Measurements from ENCODE around the gene GABRB1.

Gene GABRB1

DNA sequence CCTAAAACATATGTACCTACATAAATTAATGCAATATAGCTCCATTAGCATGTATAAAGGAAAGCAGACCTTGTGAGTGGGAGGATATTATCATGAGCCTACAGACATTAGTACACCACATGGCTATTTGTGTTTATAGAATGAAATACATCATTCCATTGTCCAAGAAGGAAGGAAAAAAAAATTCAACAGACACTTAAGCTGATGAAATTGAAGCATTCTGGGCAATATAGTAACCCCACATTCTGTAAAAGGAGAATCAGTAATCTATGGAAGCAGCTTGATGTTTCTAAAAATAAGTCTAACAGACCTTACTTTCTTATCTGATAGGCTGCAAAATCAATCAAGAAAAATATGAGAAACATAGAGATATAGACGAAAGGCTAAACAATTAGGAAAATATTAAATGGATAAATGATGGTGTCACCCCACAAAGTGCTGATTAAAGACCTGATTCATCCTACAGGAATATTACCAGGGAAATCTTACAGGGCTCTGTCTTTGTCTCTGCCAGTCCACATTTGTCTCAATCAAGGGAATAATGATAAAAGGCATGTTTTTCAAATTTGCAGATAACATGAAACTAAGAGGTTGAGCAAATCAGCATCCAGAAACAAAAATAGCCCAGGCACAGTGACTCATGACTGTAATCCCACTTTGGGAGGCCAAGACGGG lies 355.3 kb downstream of the GABRB1 start:
- DNase-seq (ENCODE audit: low read depth in 2 of 2) = no peak

DNA sequence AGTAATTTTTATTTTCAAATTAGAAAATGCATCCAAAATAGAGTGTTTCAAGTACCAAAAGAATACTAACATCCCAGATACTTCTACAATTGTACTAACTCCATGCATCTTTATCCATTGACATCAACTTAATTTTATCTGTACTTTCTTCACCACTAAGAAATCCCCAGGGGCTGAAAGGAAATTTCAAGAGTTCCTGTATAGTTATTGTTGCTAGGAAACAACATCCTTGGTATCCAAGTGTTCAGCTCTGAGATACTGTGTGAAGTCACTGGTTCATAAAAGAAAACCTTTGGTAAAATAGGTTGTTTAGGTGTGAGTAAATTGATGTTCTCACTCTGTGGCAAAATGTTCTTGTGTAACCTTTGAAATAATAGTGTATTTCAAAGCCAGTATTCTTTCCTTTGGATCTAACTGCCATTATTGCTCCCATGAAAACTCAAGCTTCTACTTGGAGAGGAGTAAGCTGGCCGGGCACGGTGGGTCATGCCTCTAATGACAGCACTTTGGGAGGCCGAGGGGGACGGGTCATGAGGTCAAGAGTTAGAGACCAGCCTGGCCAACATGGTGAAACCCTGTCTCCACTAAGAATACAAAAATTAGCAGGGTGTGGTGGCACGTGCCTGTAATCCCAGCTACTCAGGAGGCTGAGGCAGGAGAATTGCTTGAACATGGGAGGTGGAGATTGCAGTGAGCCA lies 359.2 kb downstream of the GABRB1 start:
- DNase-seq (ENCODE audit: low read depth in 2 of 2) = no peak

DNA sequence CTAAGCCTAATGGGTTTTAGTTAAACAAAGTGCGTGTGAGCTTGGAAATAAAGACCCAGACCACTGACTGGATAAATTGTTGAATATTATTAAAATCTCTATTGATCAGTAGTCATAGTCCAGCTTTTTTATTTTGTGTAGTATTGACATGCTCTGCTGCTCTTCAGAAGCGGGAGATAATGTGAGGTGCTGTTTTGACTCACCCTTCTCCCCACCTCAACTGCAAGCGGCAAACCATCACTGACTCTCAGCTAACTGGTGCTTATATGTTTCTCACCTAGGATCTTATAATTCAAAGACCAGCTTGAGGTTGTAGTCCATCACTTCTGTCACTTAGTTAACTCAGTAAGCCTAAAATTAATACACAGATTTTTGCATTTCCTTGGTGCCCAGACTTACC lies 359.9 kb downstream of the GABRB1 start:
- no peak for DNase-seq (ENCODE audit: low read depth in 2 of 2)

DNA sequence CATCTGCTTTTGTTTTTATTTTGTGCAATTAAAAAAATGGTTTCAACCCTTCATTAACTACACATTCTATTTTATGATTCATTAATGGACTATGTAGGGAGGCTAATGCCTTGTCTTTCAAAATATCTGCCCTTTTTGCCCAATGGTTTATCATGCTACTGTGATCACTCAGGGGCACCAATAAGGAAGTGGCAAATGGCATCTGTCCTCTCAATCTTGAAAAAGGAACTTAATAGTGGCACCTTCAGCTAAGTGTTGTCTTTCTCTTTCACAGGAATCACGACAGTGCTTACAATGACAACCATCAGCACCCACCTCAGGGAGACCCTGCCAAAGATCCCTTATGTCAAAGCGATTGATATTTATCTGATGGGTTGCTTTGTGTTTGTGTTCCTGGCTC lies 375.0 kb downstream of the GABRB1 start:
- no peak for DNase-seq (ENCODE audit: low read depth in 2 of 2)

DNA sequence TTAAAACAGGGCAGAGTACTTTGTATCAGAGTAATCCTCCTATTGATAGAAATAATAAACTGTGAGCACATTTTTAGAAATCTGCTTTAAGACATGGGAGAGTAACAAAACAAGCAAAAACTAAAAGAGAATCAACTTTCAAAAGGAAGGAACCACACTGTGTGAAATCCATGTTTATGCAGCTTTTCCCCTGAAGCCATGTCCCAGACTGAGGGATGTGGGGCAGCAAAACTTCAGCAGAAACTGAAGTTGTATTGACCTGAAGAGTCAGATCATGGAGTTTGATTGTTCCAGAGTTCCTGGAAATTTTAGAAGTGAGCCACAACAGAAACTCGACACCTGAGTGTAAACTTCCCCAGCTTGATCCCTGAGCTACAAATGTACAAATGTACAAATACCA lies 378.9 kb downstream of the GABRB1 start:
- DNase-seq (ENCODE audit: low read depth in 2 of 2) = no peak

DNA sequence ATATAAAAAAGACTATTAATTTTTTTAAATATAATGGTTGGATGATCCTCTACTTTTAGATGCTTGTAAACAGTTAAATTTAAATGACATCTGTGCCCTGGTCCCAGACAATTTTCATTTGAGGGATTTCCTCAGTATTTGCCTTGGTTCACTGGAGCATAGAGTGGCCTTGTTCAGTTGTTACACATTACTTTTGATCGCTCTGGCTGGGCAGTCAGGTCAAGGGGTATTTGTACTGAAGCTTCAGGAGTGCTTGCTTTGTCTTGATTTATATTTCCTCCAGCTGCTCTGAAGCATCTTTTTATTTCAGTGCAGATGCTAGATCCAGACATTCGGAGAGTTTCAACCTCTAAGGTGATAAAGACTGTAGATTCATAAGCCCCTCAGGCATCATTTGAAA lies 382.2 kb downstream of the GABRB1 start:
- no peak for DNase-seq (ENCODE audit: low read depth in 2 of 2)

DNA sequence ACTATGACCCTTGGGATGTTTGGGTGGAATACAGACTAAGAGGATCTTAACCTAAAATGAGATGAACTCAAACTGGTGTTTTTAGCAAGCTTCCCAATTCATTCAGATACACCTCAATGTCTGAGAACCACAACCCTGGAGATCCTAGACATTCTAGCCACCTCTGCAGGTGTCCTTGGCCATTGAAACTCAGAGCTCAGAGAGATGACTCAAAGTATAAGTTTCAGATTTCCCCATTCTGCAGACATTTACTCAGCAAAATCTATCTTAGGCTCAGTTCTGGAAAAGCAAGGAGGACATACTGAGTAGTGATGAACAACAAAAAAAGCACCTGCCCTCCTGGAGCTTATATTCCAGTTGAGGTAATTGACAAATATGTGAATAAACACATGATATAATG lies 384.4 kb downstream of the GABRB1 start:
- no peak for DNase-seq (ENCODE audit: low read depth in 2 of 2)

DNA sequence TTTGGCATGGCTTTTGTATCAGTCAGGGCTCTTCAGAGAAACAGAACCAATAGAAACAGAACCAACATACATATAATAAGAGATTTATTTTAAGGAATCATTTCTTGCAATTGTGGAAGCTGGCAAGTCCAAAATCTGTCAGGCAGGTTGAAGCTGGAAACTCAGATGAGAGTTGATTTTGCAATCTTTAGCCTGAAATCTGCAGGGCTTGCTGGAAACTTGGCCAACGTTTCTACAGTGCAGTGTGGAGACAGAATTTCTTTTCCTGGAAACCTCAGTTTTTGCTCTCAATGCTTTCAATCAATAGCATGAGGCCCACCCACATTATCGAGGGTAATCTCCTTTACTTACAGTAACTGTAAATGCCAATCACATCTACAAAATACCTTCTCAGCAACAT lies 386.8 kb downstream of the GABRB1 start:
- no peak for DNase-seq (ENCODE audit: low read depth in 2 of 2)

DNA sequence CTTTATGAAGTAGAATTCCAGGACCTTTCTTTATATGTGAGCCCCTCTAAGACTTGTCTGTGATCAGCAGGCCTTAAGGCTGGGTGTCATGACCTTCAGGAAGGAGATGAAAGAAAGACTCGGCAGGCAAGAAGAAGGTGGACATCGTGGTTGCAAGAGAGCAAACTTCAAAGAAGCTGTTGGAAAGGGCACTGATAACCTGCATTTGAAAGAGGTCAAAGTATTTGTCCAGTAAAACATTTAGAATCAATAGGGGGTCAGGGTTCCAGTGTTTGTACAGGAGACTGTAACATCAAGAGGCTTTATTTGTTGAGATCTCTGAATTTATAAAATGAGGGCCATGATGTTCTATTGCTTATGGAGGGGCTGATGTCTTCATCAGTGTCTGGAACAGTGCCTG lies 387.9 kb downstream of the GABRB1 start:
- no peak for DNase-seq (ENCODE audit: low read depth in 2 of 2)

DNA sequence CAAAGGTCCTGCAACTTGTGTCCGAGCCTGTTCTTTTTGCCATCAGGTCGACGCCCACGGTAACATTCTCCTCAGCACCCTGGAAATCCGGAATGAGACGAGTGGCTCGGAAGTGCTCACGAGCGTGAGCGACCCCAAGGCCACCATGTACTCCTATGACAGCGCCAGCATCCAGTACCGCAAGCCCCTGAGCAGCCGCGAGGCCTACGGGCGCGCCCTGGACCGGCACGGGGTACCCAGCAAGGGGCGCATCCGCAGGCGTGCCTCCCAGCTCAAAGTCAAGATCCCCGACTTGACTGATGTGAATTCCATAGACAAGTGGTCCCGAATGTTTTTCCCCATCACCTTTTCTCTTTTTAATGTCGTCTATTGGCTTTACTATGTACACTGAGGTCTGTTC lies 394.3 kb downstream of the GABRB1 start:
- DNase-seq (ENCODE audit: low read depth in 2 of 2) = no peak

DNA sequence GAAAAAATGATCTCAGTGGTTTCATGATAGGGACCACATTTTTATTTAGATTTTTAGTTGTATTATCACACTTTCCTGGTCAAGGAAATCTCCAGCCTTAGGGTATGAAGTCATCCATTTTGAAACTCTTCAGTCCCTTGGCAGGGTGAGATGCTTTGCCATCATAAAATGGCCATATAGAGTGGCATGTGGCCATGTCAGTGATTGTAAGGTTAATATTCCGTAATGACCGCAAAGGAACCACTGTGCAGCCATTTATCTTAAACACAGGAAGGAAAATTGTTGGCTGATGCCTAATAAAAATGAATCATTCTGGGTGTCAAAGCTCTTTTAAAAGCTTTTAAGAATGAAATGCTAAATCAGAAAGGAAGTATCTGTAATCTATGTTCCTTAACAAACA lies 396.6 kb downstream of the GABRB1 start:
- DNase-seq (ENCODE audit: low read depth in 2 of 2) = no peak

DNA sequence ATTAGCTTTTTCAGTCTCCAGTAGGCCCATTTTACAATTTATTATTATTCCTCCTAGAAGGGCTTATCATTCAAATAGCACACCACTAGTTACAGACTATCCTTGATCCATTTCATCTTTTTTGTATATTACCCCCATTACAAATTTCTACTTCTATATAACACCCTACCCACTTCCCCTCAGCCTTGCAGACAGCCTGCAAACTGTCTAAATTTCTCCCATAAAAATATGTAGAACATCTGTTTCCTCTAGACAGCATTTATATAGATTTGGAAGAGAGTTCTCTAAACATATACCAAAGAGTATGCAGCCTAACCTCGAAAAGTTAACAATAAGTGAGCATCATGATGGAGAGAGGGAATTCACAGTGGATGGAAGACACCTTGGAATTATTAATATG lies 401.4 kb downstream of the GABRB1 start:
- no peak for DNase-seq (ENCODE audit: low read depth in 2 of 2)

DNA sequence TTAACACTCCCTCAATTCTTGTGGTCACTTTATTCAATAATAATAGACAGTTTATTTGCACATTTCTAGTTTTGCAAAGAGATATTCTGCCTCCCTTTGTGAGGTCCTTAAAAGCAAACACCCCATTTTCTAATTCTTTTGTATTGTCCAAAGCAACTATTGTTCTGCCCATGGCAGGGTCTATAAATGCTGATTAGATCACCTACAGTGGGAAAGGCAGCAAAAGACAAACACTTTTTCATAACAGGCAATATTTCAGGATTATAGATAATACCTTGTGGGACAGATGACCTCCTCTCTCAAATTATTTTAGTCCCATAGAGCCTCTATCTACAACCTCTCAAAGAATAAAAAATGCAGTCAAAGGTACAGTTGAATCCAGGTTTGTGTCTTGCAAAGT lies 403.6 kb downstream of the GABRB1 start:
- DNase-seq (ENCODE audit: low read depth in 2 of 2) = no peak

DNA sequence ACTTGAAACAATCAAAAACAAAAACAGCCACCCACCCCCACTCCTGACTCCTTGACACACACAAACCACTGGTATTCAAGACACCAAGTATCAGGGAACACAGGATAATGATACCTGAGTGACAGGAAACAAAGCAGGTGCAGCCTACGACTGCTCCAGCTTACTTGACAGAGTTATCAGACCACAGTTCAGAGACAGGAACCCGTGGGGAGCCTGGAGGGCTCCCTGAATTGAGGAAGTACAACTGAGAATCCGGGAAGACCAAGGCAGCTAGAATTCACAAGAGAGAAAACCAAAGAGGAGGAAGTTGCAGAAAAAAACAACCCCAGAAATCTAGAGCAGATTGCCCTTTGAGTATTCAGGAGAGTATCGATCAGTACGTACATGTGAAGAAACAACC lies 411.6 kb downstream of the GABRB1 start:
- DNase-seq (ENCODE audit: low read depth in 2 of 2) = no peak

DNA sequence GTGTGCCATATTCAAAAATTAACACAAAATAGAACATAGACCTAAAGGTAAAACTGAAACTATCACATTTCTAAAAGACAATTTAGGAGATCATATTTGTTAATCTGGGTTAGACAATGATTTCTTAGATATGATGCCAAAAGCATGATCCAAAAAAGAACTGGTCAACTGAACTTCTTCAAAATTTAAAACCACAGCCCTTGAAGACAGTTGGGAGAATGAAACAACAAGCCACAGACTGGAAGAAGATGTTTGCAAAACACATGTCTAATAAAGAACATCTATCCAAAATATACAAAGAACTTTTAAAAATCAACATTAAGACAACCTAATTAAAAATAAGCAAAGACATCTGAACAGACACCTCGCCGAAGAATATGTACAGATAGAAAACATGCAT lies 412.7 kb downstream of the GABRB1 start:
- DNase-seq (ENCODE audit: low read depth in 2 of 2) = no peak

DNA sequence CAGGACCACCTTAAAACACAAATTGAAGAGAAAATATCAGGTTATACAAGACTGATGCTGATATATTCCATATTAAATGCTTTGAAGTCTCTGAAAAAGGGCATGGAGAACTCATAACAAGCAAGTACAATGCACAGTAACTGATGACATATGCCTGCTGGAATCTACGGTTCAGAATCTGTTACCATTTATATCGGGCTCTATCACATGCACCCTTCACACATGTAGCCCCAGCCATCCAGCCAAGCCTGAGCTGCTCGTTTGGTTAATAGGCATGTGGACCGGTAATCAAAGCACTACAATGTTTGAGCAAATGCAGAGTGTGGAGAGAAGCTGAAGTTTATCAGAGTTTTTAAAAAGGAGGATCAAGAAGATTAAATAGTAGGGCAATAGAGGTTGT lies 420.3 kb downstream of the GABRB1 start:
- no peak for DNase-seq (ENCODE audit: low read depth in 2 of 2)

DNA sequence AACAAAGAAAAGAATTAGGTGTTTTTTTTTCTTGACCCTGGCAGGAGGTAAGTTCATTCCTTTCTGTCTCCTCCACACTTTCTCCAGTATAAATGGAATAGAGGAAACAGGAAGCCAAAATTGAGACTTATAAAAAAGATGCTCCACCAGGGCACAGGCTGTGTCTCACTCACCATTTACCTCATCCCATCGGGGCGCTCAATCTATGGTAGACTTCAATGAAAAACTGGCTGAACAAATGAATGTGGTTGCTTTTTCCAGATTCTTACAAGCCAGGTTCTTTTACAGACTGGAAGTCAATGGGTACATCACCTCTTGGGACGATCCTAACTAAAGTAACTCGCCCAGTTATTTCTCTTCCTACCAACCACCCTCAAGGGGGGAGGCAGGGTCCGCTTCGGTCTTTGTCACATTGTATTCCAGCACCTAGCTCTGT lies 431.4 kb downstream of the GABRB1 start:
- DNase-seq (ENCODE audit: low read depth in 2 of 2) = no peak

DNA sequence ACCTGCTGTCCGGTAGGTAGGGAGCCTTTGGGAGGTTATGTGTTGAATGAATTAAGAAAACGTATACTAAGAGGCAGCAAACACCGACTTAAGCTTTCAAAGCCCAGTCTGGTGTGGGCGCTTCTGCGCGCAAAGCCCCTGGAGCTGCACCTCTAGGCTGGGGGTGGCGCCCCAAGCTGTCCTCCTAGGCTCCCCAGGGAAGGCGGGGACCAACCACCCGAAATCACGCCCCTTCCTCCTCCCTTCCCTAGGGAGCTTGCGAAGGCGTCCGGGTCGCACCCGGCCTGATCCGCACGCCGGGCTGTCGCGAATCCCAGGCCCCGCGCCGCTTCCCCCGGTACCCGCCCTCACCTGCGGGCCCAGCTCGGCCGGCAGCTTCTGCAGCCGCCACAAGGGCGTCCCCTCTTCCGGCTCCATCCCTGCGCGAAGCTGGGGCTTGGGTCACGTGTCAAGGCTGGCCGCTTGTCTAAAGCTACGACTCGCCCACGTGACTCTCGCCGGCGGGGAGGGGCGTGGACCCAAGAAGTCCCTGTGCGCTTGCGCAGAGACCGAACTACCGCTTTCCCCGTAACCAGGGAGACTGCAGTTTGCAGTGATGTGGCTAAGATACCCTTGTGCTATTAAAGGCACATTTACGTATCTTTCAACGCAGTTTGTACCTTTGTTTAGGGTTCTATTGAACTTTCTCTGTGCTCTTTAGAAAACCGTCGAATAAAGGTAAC lies 432.0 kb downstream of the GABRB1 start, which contains the start of gene COMMD8:
Gene COMMD8, minus strand, starts transcription at position 468 of the 722 bp plus-strand sequence. Its CDS starts 51 bp downstream, at position 417.
- DNase-seq (ENCODE audit: low read depth in 2 of 2) = peak; percentile 92 to 96

DNA sequence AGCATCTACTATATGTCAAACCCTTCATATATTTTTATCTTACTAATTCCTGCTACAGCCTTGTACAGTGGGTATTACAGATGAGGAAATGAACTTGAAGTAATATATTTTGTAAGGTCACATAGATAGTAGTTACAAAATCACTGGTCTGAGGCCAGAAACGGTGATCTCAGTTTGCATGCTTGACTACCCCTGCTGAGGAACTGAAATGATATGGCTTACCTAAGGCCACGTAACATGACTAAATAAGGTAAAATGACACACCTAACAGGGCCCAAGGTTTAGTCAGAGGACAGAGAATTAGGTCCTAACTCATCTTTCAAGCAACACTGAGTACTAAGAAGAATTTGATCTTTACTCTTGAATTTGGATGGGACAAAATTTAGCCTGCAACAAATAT lies 433.6 kb downstream of the GABRB1 start:
- DNase-seq (ENCODE audit: low read depth in 2 of 2) = no peak

DNA sequence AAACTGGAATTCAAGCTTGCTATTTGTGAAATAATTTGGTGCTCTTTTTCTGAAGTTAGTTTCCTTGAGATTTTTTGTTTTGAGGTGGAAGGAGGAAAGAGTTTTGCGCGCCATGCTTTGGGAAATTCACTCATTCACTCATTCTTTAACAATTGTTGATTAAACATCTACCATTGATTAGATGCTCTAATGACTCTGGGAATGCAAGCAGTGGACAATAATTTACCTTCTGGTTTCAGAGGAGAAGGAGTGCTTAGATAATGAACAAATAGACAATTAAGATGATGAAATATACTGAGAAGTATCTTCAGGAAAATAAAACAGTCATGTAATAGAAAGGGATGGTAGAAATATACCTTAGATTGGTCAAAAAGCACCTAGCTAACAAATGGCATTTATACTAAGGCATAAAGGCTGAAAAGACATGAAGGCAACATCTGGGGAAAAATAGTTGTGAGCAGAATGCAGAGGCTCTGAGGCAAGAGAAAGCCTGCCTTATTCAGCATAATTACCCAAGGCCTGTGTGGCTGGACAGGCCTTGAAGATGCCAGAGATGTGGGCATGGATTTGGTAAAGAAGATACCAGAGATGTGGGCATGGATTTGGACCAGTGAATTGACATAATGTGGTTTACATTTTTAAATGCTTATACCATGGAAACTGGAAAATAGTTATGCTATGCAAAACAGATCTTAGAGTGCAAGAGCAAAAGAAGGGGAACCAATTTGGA lies 434.9 kb downstream of the GABRB1 start:
- DNase-seq (ENCODE audit: low read depth in 2 of 2) = no peak

DNA sequence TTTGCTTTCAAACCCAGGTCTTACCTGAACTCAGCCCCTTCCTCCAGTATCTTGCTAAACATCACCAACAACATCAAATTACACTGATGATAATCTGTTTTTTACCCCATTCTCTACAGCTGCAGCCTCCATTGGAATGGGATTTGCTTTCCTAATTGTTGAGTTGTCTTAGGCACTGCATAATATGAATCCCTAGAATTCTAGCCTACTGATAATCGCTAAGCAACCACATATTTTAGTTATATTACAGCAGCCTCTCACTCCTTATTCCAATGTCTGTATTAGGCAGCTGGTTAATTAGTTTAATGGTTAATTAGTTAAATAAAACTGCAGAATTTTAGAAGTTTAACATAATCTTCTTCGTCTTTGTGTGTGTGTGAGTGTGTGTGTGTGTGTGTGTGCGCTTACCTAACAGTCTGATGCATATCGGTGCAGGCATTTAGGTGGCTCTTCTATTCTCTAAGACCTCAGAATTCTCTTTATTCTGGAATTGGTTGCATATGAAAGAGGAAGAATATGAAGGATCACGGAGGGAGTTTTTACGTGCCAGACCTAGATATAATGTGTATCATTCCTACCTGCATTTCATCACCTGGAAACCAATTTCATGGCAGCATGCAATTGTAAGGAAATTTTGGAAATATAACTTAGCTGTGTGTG lies 437.5 kb downstream of the GABRB1 start:
- no peak for DNase-seq (ENCODE audit: low read depth in 2 of 2)

DNA sequence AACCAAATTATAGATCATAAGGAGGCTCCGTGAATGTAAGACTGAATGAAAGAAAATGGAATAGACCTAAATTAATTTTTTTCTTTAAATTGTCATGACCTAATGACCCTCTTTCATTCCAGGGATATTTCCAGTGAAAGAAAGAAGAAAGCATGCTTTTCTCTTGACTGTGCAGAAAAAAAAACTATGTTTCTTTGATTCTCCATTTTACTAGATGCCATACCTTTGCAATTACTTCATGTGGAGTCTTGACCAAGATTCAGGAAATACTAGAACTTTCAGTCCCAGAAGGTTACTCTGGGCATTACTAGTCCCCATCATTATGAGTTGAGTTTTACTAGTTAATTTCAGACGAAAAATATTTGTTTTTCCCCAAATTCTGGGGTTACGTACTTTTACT lies 438.6 kb downstream of the GABRB1 start:
- no peak for DNase-seq (ENCODE audit: low read depth in 2 of 2)

All from stimulated activated CD8-positive, alpha-beta memory T cell treated with anti-CD3 and anti-CD28 coated beads, Interleukin-7, amount 100 ng/mL, for 1 hour (primary cell).